Right lobe of liver (tissue), 4 donors: ENCODE results near the gene TTC9B.

ENCODE experiments used
- POLR2A ChIP-seq: fragments of 450-650 bp; IDR thresholded peaks from one replicate; pipeline ENCODE4 v1.6.1; 2017; ENCODE audit warnings: antibody characterized with exemption, mild to moderate bottlenecking
- TF ChIP-seq, protein P1 (sequence below), 4 donors: fragments of 200-600 bp in 3 of 4; fragments of 450-650 bp in 1 of 4; IDR thresholded peaks; one replicate each; pipeline versions ENCODE4 v1.5.1 to v1.8.0; 2016 to 2022; ENCODE audit warnings: antibody characterized with exemption in 4 of 4, mild to moderate bottlenecking in 2 of 4
- donor health status: DM: no; HTN: no; CAD: no.
- donor health status: DM: no; HTN: no; CAD: no.
- donor health status: DM: no; HTN: yes; CAD: no.

DNA sequence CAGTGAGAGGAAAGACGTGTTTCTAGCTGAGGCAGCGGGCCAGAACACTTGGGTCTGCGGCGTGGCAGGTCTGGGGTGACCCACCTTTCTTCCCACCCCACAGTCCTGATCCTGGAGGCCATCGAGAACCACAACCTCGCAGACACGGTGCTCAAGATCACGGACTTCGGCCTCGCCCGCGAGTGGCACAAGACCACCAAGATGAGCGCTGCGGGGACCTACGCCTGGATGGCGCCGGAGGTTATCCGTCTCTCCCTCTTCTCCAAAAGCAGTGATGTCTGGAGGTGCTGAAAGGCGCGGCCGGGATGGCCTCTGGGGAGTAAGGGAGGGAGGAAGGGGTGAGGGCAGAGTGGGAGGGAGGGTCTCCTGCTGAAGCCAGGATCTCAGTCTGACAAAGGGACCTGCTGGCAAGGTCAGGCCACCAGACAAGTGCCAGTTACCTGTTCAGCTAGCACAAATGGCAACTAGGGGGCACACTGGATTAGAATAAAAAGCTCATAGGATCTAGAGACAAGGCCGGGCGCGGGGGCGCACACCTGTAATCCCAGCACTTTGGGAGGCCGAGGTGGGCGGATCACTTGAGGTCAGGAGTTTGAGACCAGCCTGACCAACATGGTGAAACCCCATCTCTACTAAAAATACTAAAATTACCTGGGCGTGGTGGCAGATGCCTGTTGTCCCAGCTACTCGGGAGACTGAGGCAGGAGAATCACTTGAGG, 19.8 kb downstream of the TTC9B start:
- TF ChIP-seq, protein P1, sequence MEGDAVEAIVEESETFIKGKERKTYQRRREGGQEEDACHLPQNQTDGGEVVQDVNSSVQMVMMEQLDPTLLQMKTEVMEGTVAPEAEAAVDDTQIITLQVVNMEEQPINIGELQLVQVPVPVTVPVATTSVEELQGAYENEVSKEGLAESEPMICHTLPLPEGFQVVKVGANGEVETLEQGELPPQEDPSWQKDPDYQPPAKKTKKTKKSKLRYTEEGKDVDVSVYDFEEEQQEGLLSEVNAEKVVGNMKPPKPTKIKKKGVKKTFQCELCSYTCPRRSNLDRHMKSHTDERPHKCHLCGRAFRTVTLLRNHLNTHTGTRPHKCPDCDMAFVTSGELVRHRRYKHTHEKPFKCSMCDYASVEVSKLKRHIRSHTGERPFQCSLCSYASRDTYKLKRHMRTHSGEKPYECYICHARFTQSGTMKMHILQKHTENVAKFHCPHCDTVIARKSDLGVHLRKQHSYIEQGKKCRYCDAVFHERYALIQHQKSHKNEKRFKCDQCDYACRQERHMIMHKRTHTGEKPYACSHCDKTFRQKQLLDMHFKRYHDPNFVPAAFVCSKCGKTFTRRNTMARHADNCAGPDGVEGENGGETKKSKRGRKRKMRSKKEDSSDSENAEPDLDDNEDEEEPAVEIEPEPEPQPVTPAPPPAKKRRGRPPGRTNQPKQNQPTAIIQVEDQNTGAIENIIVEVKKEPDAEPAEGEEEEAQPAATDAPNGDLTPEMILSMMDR (IDR thresholded peaks at IDR 0.05) = no peak
- no peak for TF ChIP-seq POLR2A
